Stimulated activated CD8-positive, alpha-beta memory T cell treated with anti-CD3 and anti-CD28 coated beads, Interleukin-7, amount 100 ng/mL, for 4 hours (primary cell): ENCODE data around the gene HOXD12.

Source experiments
- DNase-seq, 2 donors: peaks; one replicate each; pipeline ENCODE4 v3.0.0-alpha.2; 2020; ENCODE audit warnings: low read depth in 2 of 2

HOXD12 gene

GRCh38 chr2:176081376-176081836 is 18.2 kb upstream of the HOXD12 start:
- no peak for DNase-seq

GRCh38 chr2:176081837-176082524 is 17.6 kb upstream of the HOXD12 start:
- DNase-seq, result no peak

GRCh38 chr2:176082525-176082823 is 17.1 kb upstream of the HOXD12 start:
- no peak for DNase-seq

GRCh38 chr2:176082824-176083751 is 16.5 kb upstream of the HOXD12 start:
- DNase-seq, result no peak

- DNase-seq, result no peak
Measured at GRCh38 chr2:176083796-176084261, 15.8 kb upstream of the HOXD12 start, which contains the start of gene EVX2. Gene EVX2, minus strand, starts transcription at chr2:176083962. Its CDS starts 186 bp downstream, at chr2:176083776.

- no peak for DNase-seq
Measured at GRCh38 chr2:176084611-176085119, 14.9 kb upstream of the HOXD12 start.

- DNase-seq, result no peak
Measured at GRCh38 chr2:176085120-176085788, 14.3 kb upstream of the HOXD12 start.

- DNase-seq, result no peak
Measured at GRCh38 chr2:176085861-176086771, 13.5 kb upstream of the HOXD12 start.

GRCh38 chr2:176087330-176088047 is 12.1 kb upstream of the HOXD12 start:
- DNase-seq, result no peak

GRCh38 chr2:176088048-176088936 is 11.3 kb upstream of the HOXD12 start:
- no peak for DNase-seq

GRCh38 chr2:176088937-176089842 is 10.4 kb upstream of the HOXD12 start:
- DNase-seq, result no peak

GRCh38 chr2:176089843-176090395 is 9.7 kb upstream of the HOXD12 start:
- no peak for DNase-seq

GRCh38 chr2:176090862-176091261 is 8.7 kb upstream of the HOXD12 start:
- DNase-seq, result no peak

- DNase-seq, result no peak
Measured at GRCh38 chr2:176091329-176092258, 8.0 kb upstream of the HOXD12 start.

GRCh38 chr2:176092270-176093144 is 7.1 kb upstream of the HOXD12 start, which contains the start of gene HOXD13:
Gene HOXD13, plus strand, starts transcription at chr2:176092721. Its CDS starts 170 bp downstream, at chr2:176092891.
- no peak for DNase-seq
